Mucosa of gallbladder (tissue), 1 donor: Measurements from ENCODE around the gene ADAT3. TPM values are rescaled to one million over a fixed set of nuclear protein-coding genes. Genes with fewer than 3 reads are reported as not detected.
A peak's percentile ranks its signal among the peaks of the same experiment; 100 is the strongest.

ENCODE experiments used
- DNase-seq: peaks from one replicate; pipeline ENCODE4 v3.0.0-alpha.2; 2020; ENCODE audit warnings: low spot score
- total RNA-seq: library from RNA; stranded (reverse); gene quantifications from one replicate; pipeline ENCODE4 v1.2.1, GENCODE V29; 2021
- donor health status: DM: no; HTN: no; CAD: no.

The ADAT3 gene
- total RNA-seq, 1 donor from 2014 or later: 10.6 TPM

DNA sequence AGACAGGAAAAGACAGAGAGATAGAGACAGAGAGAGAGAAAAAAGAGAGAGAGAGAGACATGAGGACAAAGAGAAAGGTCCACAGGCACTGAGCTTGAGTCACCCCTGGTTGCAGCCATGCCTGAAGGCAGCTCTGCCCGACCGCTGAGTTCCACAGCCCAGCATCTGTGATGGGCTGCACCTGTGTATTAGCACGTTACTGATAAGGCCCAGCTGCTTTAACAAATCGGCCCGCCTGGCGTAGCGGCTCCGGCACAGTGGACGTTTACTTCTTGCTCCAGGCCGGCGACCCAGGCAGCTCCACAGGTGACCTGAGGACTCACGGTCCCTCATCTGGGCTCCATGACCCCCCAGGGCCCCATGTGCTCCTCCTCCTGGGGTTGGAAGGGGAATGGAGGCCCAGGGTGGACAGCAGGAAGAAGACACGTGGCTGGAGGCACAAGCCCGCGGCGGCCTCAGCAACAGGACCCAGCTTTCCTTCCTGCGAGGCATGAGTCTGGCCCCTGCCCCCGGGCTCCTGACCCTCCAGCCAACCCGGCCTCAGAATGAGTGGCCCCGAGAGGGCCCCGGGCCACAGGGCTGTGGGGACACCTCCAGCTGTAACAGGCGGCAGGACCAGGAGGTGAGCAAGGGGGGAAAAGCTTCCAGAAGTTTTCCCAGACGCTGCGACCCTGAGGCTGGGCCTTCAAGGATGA is 31.9 kb downstream of the ADAT3 start:
- DNase-seq: no peak

DNA sequence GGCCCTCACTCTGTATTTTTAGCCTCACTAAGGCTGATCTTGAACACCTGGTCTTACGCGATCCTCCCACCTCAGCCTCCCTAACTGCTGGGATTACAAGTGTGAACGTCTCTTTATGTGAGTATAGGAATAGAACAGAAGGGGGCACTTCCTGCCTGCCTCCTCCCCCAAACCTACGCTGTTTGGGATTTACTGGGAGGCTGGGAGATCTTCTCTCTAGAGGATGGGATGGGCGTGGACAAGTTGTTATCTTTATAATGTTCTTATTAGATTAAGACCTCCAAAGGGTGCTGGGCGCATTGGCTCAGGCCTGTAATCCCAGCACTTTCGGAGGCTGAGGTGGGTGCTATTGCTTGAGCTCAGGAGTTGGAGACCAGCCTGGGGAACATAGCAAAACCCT is 32.9 kb downstream of the ADAT3 start:
- no peak for DNase-seq

DNA sequence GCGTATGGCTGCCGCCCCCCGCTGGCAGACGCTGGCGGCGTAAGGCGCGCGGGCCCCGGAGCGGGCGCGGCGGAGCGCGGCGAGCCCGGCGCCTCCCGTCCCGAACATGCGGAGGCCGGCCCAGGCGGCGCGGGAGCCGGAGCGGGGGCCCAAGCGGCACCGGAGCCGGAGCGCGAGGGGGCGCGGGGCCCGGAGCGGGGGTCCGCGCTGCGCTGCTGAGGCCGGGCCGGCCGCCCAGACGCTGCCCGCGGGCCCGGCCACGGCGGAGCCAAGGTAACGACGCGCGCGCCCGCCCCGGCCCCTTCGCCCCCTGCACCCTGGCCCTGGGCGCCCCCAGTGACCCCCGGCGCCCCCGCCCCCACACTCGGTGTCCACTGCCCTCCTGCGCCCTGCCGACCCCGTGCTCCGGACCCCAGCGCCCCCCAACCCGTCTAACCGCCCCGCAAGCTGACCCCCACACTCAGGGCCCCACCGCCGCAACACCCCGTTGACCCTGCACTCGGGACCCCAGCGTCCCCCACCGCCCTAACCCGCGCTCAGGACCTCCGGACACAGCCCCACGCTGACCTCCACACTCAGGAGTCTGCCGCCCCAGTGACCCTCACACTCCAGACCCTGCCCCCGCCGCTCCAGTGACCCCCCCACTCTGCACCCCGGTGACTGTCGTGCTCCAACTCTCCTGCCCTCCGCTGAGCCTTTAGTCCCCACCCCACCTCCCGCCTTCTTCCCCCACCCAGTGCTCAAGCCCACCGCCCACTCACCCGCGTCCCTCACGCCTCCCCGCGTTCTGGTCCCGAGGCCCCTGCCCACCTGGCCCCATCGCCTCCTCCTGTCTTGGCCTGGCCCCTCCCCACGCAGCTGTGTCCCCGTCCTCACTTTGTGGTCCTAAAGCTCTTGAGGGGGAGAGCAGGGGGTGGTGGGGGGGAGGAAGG is 36.2 kb downstream of the ADAT3 start, which contains the start of gene CSNK1G2:
TSS of gene CSNK1G2 (plus strand) at position 27 of the 932 bp plus-strand sequence. CDS start 28,601 bp downstream, outside the sequence.
- no peak for DNase-seq

DNA sequence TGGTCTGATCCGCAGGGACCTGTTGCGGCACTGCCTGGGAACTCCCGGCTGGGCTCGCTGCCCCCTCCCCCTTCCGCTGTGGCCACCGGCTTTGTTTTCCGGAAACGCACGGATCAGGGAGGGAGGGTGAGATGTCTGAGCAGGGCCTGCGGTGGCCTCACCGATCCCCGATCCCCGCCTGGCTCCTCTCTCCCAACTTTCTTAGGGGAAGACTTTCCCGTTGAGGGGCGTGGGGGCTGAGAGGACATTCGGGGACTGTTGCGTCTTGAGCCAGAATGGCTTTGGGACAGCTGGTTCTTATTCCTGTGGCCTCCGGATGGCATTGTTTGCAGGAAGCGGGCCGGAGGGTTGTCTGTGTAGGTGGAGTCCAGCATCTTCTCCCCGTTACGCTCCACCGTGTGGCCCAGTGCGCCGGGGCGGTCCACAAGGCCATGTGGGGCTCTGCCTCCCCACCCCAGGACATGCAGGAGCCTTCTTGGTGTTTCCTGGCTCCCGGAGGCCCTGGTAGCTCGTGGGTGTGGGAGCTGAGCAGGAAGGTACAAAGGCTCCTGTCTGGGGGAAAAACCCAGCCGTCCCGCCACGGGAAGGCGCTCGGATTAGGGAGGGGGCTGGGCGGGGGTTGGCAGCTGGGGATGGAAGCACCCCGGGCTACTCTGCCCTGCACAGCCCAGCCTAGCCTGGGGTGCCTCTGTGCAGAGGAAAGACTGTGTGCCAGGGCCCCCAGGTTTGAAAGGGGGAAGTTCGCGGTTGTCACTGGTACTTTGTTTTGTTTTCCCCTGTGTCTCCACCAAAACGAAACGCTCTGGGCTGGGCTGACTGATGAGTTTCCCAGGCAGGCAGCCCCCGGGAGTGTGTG is 37.1 kb downstream of the ADAT3 start:
- peak; percentile 74 for DNase-seq

DNA sequence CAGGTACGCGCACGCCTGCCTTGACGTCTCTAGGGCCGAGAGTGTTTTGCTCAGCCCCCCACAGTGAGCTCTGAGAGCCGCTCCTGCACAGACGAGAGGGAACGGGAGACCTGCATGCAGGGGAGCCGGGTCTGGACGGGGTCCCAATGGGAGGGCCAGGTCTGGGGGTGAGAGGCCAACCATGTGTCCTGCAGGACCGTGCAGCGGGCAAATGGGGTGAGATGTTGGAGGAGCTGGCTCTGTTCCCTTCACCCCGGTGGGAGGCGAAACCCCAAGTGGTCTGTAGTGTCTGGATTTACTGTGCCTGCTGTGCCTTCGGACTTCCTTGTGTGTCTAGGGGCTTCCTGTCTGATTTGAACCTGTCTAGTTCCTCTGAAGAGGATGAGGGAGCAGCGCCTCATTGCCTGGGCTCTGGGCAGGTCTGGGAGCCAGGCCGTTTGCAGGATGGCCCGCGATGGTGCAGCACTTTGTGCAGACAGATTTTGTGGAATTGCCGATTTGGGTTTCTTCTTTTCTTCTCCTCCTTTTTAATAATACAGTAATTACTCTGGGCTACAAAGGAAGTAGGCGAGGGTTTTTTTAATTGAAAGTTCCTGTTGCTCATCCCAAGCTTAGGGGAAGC is 37.8 kb downstream of the ADAT3 start:
- no peak for DNase-seq

DNA sequence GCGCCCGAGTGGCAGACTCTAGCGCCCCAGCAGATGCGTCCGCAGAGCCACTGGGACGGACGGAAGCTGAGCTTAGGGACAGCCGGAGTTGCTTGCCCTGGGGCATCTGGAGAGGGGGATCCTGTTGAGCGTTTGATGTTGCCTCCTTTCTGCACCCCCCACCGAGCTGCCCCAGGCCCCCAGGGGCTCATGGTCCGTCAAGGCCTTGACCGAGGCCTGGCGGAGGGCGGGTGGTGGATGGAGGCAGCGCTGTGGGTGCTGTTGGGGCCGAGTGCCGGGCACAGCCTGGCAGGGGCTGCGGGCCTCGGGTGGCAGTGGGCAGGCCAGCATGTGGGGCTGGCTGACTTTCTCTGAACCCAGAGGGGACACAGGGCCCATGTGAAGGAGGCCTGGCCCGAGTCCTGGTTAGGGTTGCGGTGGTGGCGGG is 38.5 kb downstream of the ADAT3 start:
- no peak for DNase-seq

DNA sequence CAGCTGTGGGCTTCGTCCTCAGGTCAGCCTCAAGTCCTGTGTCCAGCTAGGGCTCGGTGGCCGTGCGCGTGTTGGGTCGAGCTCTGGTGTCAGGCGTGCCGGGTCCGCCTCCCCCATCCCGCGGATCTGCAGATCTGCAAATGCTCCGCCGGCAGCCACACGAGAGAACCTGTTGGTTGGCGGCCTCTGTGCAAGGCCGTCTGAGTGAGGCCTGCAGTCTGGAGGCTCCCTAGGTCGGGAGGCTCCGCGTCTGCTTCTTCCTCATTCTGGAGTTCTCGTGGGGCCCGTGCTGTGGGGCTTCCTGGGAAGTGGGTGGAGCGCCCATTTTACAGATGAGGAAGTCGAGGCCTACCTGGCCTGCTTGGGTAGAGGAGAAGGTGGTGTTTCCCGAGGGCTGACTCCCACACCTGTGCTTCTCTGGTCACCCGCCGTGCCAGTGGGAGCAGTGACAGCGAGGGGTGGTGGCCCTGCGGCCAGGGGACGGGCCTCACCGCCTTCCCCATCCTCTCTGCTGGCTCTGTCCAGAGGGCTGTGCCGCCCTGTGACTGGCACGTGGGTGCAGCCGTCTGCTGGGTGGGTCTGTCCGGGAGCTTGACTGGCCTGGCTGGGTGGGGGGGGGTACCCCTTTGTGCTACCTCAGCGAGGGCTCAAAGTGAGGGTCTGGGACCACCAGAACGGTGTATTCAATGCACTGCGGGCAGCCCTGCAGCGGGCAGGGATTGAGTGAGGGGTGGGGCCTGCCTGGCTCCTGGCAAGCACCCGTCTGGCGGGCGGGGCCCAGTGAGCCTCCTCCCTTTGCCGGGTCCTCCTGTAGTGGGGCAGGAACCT is 39.1 kb downstream of the ADAT3 start:
- DNase-seq: no peak

DNA sequence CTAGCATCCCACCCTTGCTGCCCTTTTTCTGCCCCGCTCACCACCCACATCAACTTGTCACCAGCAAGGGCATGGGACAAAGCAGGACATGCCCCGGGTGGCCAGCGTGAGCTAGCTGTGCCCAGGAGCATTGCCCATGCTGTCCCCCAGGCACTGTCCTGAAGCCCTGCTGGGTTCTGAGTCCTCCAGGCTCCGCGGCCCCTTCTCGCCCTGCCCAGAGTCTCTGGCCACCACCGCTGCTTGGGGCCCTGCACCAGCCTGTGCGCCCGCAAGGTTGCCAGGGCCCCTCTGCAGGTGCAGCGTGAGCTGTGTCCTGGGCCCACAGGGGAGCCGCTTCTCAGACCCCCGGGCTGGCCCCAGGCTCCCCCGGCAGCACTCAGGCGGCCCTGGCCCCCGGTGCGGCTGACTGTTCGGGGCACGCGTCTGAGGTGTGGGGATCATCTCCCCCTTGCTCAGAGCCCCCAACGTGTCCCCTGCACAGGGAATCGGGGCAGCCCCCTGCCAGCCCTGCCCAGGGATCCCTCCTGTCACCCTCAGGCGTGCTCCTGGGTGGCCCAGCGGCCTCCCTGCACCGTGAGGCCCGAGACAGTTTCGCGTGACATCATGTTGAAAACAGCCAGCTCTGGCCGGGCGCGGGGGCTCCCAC is 39.8 kb downstream of the ADAT3 start:
- DNase-seq: no peak

DNA sequence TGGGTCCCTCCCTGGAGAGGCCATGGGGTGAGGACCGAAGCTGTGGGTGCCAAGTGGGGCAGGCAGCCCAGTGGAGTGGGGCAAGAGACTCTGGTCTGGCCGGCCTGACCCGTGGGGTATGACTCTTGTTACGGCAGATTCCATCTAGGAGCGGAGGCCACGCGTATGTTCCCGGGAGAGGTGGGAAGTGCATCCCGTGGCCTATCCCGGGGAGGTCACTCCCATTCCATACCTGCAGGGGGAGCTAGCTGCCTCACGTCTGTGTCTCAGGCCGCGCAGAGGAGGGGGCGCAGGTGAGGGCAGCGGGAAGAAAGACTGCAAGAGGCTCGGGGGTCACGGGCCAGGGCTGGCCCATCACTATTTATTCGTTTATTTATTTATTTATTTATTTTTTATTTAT is 40.7 kb downstream of the ADAT3 start:
- DNase-seq: no peak

DNA sequence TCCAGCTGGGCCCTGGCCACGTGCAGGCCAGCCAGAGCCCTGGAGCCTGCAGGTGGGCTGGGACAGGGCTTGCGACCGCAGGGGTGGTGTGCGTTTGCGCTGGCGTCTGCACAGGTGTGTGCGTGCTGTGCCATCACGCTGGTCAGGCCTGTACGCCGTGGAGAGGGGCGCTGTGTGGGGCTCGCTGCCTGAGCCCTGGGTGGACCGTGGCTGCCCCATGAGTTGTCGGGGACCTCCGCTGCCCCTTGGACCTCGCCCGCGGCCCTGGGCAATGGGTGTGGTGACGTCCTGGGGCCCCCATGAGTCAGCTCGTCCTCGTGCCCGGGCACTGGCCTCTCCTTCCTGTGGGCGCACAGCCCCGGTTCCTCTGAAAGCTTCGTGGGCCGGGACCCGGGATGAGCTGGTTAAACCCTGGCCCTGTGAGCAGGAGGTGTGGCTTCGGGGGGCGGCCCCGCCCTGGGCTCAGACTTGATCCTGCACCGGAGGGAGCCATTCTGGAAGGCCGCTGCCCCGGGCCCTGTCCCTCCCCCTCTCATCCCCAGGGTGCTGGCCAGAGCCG is 42.5 kb downstream of the ADAT3 start:
- no peak for DNase-seq

DNA sequence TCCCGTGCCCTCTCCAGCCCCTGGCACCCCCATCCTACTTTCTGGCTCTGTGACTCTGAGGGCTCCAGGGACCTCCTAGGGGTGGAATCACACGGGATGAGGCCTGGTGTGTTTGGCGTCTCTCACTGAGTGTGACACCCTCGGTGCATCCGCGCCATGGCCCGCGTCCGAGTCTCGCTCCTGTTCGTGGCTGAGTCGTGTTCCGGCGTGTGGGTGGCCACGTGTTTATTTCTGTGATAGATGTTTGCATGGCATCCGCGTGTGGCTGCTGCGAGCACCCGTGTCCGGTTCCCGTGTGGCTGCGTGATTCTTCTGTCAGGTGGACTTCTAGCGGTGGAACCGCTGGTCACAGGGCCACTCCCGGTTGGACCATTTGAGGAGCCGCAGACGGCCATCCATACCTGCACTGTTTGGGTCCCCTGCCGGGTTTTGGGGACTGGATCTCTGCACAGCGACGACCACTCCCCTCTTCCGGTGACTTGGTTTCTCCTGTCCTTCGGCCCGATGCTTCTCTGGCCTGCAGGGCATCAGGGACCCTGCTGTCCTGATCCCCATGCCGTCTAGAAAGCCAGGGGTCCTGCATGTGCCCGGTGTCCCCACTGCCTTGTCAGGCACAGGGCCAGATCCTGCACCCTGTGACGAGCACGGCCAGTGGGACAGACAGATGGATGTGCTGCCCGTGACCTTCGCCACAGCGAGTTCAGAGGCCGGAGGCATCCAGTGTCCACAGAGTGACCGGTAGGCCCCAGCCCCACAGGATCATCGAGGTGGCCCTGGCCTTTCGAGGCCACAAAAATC is 44.3 kb downstream of the ADAT3 start:
- DNase-seq: no peak

DNA sequence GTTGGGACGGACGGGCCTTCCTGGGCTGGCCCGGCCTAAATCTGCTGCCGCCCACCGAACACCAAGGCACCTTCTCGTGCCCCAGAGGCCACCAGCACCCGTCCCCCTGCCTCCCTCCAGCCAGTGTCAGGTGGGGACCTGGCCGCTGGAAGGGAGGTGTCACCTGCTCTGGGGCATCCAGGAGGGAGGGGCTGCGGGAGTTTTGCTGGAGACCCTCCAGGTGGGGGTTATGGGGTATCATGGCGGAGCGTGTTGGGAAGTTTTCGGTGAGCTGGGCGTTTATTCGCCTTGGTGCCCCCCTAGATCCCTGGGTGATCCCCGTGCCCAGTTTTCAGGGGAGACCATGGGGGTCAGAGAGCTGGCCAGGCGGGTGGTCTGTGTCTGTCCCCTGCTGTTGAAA is 45.4 kb downstream of the ADAT3 start:
- no peak for DNase-seq

DNA sequence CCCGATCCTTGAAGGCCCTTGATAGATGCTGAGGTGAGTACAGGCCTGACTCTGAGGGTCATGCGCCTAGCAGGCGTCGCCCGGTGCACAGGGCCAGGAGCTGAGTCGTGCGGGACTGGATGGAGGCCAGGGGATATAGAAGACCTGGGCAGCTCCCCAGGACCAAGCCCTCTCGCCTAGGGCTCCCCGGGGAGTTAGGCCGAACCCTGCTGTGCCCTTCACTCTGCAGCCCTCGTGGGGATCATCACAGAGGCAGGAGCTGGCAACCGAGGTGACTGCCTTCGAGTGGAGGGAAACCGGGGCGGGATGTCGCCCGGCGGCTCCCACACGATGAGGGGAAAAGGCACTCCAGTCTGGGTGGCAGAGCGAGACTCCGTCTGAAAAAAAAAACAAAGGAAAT is 47.4 kb downstream of the ADAT3 start:
- no peak for DNase-seq

DNA sequence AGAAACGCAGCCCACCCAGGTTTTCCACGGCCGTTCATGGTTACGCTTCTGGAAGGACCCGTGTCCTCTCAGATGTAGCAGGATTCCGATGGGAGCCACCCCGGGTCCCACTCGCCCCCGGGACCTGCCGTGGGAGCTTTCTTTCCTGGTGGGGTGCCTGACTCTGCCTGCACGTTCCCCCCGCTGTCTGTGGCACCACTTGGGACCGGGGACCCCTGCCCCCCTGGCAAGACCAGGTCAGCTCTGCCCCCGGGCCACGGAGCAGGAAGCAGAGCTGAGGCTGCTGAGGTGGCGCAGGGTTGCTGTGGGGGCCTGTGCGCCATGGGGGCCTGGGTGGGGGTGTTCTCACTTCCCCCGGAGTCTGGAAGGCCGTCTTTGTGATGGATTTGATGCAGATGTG is 47.8 kb downstream of the ADAT3 start:
- DNase-seq: no peak

DNA sequence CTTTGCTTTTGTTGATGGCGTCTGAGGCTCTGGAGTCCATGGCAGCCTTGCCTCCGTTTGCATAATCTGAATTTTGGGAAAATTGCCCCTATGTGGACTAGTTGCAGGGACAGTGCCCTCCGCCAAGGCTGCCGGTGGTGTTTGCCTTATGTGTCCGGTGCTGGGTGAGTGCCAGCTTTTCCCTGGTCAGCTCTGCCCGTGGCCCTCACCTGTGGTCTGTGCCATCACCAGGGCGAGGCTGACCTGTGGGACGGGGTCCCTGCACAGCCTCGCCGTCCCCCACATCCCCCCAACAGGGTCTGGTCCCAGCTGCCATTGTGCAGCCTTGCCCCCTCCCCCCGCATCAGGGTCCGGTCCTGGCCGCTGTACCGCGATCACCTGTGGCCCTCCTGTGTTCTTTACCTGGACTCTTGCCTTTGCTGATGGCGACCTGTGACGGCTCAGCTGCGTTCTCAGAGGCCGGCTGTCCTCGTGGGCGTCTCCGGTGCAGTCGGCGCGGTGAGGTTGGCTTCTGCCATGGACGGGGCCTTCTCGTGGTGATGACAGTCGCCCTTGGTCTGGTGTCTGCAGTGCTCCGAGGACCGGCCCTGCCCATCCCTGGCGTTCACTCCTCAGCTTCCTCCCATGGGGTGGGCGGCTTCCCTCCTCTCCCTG is 48.4 kb downstream of the ADAT3 start:
- no peak for DNase-seq

DNA sequence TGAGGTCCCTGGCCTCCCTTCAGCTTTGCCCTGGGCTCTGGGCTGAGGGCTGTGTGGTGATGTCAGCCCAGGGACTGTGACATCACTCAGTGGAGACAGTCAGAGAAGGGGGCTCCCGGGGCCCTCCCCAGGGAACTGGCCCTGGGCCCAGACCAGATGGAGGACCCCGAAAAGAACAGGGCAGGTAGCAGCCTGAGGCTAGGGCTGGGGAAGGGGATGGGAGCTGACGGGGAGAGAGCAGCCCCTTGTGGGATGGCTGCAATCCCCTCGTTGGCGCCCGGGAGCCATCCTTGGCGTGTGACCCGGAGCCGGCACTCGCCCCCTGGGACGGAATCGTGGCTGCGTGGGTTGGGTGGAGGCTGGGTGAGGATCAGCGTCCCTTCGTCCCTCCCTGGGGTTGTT is 49.3 kb downstream of the ADAT3 start:
- DNase-seq: no peak

DNA sequence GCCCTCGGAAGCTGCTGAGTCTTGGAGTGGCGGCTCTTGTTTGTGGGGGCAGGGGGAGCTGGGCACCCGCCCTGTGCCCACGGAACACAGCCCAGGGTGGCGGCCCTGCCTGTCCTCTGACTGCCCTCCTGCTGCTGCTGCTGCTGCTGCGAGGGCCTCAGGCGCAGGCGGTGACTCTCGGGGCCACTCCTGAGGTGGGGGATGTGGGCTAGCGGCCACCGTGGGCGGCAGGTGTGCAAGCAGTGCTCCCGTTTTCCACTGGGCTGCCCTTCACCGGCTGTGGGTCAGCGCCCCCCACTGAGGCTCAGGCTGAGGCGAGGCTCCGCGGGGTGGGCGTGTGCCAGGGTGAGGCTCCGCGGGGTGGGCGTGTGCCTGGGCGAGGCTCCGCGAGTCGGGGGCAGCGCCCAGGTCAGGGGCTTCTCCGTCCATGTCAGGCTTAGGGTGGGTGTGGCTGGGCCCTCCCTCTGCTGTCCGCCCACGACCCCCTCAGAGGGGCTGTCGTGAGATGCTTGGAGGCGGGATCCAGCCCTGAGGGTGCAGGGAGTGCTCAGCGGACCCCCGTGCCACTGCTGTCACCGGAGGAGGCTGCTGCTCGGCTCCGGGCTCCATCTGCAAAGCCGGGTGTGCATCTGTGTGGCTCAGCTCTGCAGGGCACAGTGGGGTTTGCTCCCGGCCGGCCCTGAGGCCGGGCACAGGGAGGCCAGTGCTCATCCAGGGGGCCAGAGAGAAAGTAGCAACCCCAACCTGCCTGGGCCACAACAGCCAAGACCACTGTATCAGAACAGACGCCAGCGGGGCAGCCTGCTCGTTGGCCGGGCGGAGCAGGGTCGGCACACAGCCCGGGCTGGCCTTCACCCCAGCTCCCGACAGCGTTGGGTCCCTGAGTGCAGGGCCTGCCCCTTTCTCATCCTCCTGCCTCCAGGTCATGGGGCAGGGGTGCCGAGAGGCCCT is 50.2 kb downstream of the ADAT3 start:
- no peak for DNase-seq
